GM19043 (cell line): ENCODE measurements around the gene SEMA5A.

Experiments used
- ATAC-seq: cut with Tn5 transposase; IDR thresholded peaks from one replicate; pipeline ENCODE4 v1.9.1; 2021; ENCODE audit warnings: low read depth; ENCODE audit not compliant: unreplicated experiment

SEMA5A gene

GRCh38 chr5:9189681-9190080, 356.2 kb downstream of the SEMA5A start:
- ATAC-seq: no peak

DNA sequence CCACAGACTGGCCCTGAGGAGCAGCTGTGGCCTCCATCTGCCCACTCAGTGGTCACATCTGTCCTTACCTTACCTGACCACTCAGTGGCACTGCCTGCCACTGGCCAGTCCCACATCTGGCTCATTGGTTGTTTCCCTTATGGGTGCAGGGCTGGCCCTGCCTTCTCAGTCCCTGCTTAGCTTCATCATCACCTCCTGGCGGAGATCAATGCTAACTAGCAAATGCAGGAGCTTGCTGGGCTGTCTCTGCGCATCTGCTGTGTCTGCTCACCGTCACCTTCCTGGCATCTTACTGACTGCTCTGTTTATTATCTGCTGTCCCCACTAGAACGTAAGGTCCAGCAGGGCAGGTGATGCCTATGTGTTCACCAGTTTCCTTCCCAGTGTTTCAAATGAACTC, 356.9 kb downstream of the SEMA5A start:
- ATAC-seq: no peak

DNA sequence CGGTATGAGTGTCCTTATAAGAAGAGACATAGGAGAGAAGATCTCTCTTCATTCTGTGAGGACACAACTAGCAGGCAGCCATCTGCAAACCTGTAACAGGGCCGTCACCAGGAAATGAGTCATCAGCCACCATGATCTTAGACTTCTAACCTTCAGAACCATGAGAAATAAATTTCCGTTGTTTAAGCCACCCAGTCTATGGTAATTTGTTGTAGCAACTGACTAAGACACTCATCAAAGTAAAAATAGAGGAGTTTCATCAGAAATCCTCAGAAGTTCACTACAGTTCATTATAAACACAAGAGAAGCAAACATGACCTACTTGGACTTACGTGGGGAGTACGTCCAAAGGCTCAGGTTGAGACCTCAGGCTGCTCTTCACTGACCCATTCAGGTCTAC, 357.7 kb downstream of the SEMA5A start:
- no peak for ATAC-seq

DNA sequence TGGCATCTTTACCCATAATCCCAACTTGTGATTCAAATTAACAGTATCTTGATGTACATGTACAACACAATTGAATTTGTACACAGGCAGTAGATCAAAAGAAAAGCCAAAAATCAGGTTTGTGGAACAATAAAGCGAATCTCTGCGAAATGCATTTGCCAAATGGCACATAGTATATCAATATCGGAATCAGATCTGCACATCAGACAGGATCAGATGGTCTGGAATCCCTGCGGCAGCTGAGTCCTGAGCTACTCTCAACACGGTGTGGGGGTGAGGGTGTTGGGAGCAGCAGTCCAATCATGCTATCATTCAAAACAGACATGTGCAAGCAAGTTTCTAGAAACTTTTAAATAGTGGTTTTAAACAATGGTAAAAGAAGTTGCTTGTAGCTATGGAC, 358.3 kb downstream of the SEMA5A start:
- no peak for ATAC-seq

GRCh38 chr5:9186069-9186468, 359.8 kb downstream of the SEMA5A start:
- no peak for ATAC-seq

- no peak for ATAC-seq
Measured at GRCh38 chr5:9183992-9184391, 361.9 kb downstream of the SEMA5A start.

- ATAC-seq: no peak
Measured at GRCh38 chr5:9182899-9183695, 362.8 kb downstream of the SEMA5A start.

DNA sequence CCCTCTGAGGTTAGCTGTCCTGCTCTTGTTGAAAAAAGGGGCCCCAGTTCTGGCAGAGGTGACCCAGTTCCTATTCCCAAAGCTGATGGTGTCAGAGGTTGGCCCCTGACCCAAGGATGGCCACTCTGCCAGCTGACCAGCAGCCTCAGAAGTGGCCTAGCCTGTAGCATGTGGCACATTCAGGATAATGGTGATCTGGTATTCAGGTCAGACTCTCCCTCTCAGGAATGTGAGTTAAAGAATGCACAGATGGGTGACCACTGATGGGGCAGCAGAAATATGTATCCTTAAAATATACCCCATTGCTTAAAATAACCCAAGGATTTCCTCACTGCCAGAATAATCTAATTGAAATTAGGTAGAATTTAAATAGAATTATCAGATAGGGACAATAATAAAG, 369.2 kb downstream of the SEMA5A start:
- no peak for ATAC-seq

DNA sequence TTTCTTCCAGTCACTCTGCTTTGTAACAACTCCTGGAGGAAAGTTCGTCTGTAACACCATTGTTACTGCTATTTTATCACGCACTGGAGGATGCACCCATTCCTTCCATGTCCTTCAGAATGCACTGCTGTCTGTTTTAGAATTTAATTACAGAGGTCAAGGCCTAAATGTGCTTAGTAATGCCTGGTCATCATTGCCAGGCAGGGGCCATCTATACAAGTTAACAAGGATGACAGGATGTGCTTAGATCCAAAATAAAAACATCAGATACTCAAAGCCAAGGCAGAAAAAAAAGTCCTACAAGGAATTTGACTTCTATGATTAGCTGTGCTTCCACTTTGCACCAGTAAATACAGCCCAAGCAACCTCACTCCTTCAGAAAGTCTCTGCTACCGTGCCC, 371.4 kb downstream of the SEMA5A start:
- no peak for ATAC-seq

GRCh38 chr5:9173281-9174048, 372.4 kb downstream of the SEMA5A start:
- no peak for ATAC-seq

DNA sequence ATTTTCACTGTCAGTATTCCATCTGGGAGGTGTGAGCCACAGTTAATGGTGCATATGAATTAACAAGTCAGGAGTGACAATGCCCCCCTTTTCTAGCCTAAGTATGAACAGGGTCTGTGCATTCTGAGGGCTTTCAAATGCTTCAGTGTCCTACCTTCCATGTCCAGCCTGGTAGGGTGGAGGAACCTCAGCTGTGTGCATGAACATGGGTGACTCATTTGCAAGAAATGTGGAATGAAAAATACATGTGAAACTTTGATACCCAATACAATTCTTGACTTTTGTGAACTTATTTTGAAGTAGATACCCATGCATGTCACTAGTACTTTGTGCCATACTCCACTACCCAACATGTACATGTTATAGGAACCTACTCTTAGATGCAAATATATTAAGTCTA, 375.8 kb downstream of the SEMA5A start:
- no peak for ATAC-seq

GRCh38 chr5:9169557-9169902, 376.3 kb downstream of the SEMA5A start:
- no peak for ATAC-seq

DNA sequence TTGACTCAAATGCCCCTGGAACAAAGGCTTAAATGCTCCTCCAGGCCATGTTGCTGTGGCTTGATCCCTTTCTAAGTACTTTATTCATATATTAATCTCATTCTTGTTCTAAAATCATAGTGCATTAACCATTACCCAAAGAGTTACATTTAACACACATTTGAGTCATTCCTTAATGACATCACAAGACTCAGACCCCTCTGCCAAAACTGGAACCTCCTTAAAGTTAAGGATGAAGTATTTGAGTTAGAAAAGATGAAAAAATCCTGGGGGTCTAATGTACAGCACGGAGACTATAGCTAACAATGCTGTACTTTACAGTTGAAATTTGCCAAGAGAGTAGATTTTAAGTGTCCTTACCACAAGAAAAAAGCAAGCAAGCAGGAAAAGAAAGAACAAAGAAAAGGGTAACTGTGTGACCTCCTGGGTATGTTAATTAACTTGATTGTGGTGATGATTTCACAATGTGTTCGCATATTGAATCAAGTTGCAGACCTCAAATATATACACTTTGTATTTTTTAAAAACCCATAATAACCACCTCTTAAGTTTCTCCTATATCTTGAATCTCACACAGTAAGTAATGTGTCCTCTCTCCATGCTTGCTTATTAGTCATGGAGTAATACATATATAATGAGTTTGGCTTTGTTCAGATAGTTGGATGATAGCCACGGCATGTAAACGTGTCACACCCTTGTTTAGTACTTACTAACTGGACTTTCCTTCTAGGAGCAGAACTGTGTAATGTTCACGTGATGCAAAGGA, 376.9 kb downstream of the SEMA5A start:
- no peak for ATAC-seq

GRCh38 chr5:9166202-9167112, 379.4 kb downstream of the SEMA5A start:
- ATAC-seq: no peak

GRCh38 chr5:9165546-9165945, 380.3 kb downstream of the SEMA5A start:
- ATAC-seq: no peak

DNA sequence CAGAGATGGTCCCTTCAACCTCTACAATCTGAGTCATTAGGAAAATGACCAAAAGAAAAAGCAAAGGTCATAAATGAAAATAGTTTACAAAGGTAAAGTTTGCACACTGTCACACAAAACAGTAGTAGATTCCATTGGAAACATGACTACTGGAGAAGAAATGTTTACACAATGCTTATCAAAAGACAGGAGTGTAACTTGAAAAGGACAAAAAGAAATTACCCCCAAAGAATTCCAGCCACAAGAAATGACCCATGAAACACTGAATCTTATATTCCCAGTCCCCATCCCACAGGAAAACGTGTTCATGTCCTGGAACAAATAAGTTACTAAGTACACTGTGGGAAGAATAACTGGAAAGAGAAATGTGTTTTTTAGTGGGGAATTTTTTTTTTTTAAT, 385.1 kb downstream of the SEMA5A start:
- no peak for ATAC-seq

GRCh38 chr5:9157811-9158210, 388.1 kb downstream of the SEMA5A start:
- no peak for ATAC-seq

DNA sequence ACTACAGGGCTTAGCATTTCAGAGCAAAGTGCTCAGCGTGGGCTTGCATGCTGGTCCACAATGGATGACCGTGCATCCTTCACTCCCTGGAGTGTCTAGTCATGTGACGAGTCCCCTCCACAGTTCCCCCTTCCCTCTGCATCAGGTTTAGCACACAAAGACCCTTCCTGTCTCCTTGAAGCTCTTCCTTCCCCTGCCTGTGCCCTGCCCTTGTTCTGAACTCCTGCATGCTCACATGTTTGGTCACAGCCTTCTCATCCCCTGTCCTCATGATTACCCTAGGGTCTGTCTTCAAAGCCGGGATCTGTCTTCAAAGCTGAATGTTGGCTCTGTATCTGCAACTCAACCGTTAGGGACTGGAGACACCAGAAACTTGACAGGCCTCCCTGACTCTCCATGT, 388.9 kb downstream of the SEMA5A start:
- ATAC-seq: no peak

DNA sequence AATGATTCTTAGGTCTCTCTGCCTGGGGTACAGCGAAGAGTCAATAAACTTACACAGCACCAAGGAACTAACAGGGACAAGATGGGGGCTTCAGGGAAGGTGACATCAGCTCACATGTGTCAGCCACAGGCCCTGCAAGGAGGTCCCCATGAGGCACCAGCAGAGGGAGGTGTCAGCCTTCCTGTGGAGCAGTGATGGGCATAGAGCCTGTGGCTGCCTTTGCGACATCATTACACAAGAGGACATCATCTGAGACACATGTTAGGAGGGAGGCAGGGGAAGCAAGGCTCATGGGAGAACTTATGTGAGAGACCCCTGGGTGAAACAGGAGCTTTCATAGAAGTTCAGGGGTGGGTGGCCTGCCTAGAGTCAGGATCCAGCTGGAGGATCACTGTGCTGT, 389.6 kb downstream of the SEMA5A start:
- no peak for ATAC-seq

DNA sequence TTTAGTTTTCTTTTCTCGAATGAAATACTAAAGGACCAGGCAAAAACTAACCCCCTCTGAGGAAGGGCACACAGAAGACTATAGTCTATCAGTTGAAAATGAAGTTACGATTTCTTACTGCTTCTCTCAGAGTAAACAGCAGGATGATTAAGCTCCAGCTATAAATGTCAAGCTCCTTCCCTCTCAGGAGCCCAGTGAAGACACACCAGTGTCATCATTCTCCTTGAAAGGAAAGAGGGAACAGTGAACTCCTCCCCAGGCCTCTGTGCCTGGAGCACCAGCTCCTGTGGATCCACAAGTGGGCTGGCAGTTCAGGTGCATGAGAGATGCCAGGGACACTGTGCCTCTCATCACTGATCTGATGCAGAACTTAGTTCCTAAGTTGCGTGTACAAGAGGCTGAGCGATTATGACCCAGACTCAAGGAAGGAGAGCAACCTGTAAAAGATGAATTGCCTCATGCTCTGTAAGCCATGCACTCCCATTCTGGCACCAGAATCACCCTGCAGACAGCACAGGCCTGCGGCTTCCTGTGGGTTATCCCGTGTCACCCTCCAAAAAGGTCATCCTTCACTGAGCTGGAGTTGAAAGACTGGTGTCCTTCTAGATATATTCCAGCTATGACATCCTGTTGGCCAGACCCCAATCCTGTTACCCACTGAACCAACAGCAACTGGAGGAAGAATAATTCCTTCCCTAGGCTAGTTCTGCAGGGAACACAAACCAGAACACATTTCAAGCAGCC, 394.0 kb downstream of the SEMA5A start:
- no peak for ATAC-seq
